Astrocyte (in vitro differentiated cells and primary cell): ENCODE results near the gene CST9.

Experiments used
- EZH2 ChIP-seq: IDR thresholded peaks from 2 replicates; pipeline ENCODE4 v1.6.1; 2012; ENCODE audit warnings: mild to moderate bottlenecking, low read length, inconsistent platforms; ENCODE audit not compliant: insufficient read depth
- TF ChIP-seq, protein P1 (sequence below): IDR thresholded peaks from 2 replicates; pipeline ENCODE4 v1.5.1; 2011; ENCODE audit warnings: low read depth, mild to moderate bottlenecking, inconsistent platforms, low read length, moderate library complexity; ENCODE audit not compliant: insufficient read depth

DNA sequence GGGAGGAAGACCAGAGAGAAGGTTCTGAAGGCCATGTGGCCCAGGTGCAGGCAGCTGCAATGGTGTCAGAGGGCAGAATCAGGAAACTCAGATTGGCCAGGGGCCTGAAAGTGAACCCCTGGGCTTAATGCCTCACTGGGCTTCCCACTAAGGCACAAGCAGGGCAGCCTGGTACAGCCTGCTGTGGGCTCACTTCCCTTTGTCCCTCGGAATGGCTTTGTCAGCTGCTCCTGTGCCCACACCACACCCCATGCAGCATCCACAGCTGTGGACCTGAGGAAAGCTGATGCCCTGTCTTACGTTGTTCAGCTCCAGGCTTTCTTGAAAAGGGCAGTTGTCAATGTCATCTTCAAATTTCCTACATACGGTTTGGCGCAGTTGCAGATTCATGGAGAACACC, 2.4 kb downstream of the CST9 start:
- TF ChIP-seq, protein P1, sequence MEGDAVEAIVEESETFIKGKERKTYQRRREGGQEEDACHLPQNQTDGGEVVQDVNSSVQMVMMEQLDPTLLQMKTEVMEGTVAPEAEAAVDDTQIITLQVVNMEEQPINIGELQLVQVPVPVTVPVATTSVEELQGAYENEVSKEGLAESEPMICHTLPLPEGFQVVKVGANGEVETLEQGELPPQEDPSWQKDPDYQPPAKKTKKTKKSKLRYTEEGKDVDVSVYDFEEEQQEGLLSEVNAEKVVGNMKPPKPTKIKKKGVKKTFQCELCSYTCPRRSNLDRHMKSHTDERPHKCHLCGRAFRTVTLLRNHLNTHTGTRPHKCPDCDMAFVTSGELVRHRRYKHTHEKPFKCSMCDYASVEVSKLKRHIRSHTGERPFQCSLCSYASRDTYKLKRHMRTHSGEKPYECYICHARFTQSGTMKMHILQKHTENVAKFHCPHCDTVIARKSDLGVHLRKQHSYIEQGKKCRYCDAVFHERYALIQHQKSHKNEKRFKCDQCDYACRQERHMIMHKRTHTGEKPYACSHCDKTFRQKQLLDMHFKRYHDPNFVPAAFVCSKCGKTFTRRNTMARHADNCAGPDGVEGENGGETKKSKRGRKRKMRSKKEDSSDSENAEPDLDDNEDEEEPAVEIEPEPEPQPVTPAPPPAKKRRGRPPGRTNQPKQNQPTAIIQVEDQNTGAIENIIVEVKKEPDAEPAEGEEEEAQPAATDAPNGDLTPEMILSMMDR, result no peak
- TF ChIP-seq EZH2, result no peak
